HL-60 (cell line): Measurements from ENCODE around the gene OSBP2.

Source experiments
- DNase-seq, 2 experiments: peaks; one replicate each; pipeline ENCODE4 v3.0.0-alpha.2; 2010 to 2020; ENCODE audit warnings: low read depth in 1 of 2, low spot score in 1 of 2
- H3K27ac ChIP-seq: fragments of 250-450 bp; sonication (Bioruptor Pico); replicated peaks from 2 replicates; pipeline ENCODE4 v1.5.1; 2020; ENCODE audit warnings: mild to moderate bottlenecking, moderate library complexity
- H3K27me3 ChIP-seq: fragments of 250-450 bp; sonication (Bioruptor Pico); 2 replicates; pipeline ENCODE4 v1.5.1; 2021; ENCODE audit warnings: mild to moderate bottlenecking, moderate library complexity; ENCODE audit not compliant: insufficient read depth, poor library complexity, severe bottlenecking
- H3K4me3 ChIP-seq: replicated peaks from 2 replicates; pipeline ENCODE4 v1.5.1; 2011; ENCODE audit warnings: mild to moderate bottlenecking, control low read depth, low read length; ENCODE audit not compliant: insufficient read depth
- CTCF ChIP-seq: IDR thresholded peaks from one replicate; pipeline ENCODE4 v1.5.1; 2011; ENCODE audit warnings: low read length, control low read depth, inconsistent platforms; ENCODE audit not compliant: insufficient read depth
- GABPA ChIP-seq: IDR thresholded peaks from 2 replicates; pipeline ENCODE4 v1.6.1; 2012; ENCODE audit warnings: low read depth
- POLR2AphosphoS5 ChIP-seq: IDR thresholded peaks from 2 replicates; pipeline ENCODE4 v1.6.1; 2012; ENCODE audit warnings: low read depth
- REST ChIP-seq: IDR thresholded peaks from 2 replicates; pipeline ENCODE4 v1.6.1; 2012; ENCODE audit warnings: low read depth; ENCODE audit not compliant: insufficient replicate concordance
- SPI1 ChIP-seq: IDR thresholded peaks from 2 replicates; pipeline ENCODE4 v1.6.1; 2012; ENCODE audit warnings: low read depth, mild to moderate bottlenecking, borderline replicate concordance

OSBP2 gene

DNA sequence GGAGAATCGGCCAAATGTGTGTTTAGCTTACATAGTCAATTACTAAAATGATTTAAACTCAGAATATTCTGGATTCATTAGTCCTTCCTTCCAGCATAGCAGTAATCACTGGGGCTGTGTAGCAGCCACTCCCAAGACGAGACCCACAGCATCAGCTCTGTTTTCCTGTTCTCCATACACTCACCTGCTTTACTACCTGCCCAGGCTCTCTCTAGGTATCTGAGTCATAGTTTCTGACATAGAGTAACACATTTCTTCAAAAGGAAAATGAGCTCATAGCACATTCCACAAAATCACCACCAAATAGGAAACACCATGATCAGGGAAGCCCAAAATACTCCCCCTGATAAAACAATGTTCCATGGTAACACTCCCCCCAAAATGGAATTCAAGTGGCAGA is 251.0 kb downstream of the OSBP2 start:
- no peak overlapping the region for H3K4me3 ChIP-seq
- TF ChIP-seq REST = no peak
- TF ChIP-seq GABPA = no peak
- no peak for TF ChIP-seq CTCF
- TF ChIP-seq POLR2AphosphoS5 = no peak
- H3K27me3 ChIP-seq = no peaks in the 10 kb centered on the region
- DNase-seq = no peak
- no peak overlapping the region for H3K27ac ChIP-seq

DNA sequence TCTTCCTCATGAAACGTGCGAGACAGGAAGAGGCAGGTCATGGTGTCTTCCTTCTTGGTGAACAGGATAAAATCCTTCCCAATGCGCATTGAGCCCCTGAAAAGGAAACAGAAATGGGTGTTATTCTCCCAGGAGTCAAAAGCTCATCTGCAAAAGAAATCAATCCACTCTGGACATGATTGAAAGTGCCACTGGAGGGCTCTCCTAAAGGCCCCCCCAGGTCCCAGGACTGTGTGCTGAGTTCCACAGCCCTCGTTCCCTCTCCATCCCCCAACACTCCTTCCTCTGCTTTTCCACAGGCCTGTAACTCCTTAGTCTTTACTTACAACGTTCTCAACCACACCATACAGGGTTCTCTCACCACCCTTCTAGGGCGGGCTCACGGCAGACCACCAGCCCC is 251.7 kb downstream of the OSBP2 start:
- TF ChIP-seq SPI1 (no peak), POLR2AphosphoS5 (no peak), GABPA (no peak), CTCF (no peak), REST (no peak)
- DNase-seq = no peak
- no peaks in the 10 kb centered on the region for H3K27me3 ChIP-seq
- H3K27ac ChIP-seq = no peak overlapping the region
- H3K4me3 ChIP-seq = no peak overlapping the region

GRCh38 chr22:30947173-30947815 is 252.6 kb downstream of the OSBP2 start:
- no peak for TF ChIP-seq REST
- no peak for TF ChIP-seq GABPA
- no peak for TF ChIP-seq CTCF
- TF ChIP-seq POLR2AphosphoS5 = no peak
- no peak for TF ChIP-seq SPI1
- Histone ChIP-seq H3K27me3 (no peaks in the 10 kb centered on the region), H3K4me3 (no peak overlapping the region), H3K27ac (no peak overlapping the region)
- no peak for DNase-seq
